A673 (cell line): Measurements from ENCODE around the gene LAMA2. TPM values are rescaled to one million over a fixed set of nuclear protein-coding genes. Genes with fewer than 3 reads are reported as not detected.

Experiments used
- BruUV-seq: library from RNA; stranded (reverse); fragments of 400-500 nt; replicated peaks from 2 replicates; lab custom pipeline; 2021; lab: Mats Ljungman, UMichigan
- CTCF ChIA-PET: fragments of 300-600 bp; sonication (Branson Sonifier 250); formaldehyde crosslinking; loops from one replicate; lab custom pipeline; 2022; ENCODE audit warnings: antibody characterized with exemption; lab: Charles Lee
- POLR2A ChIA-PET: fragments of 300-600 bp; sonication (Branson Sonifier 250); formaldehyde crosslinking; loops from one replicate; lab custom pipeline; 2022; ENCODE audit warnings: antibody characterized with exemption; ENCODE audit not compliant: low non-redundant PET; lab: Charles Lee
- DNase-seq: peaks from one replicate; pipeline ENCODE4 v3.0.0-alpha.2; 2015; ENCODE audit warnings: low spot score
- H3K27ac ChIP-seq: fragments of 200-600 bp; sonication (generic); 2 replicates; pipeline ENCODE4 v1.5.1; 2016; ENCODE audit warnings: mixed run types, low read depth, mild to moderate bottlenecking, mixed read lengths, antibody characterized with exemption, low read length; ENCODE audit not compliant: poor library complexity, severe bottlenecking
- H3K27me3 ChIP-seq: fragments of 200-600 bp; sonication (generic); replicated peaks from 2 replicates; pipeline ENCODE4 v1.6.1; 2017; ENCODE audit warnings: mixed run types, low read depth, mild to moderate bottlenecking, mixed read lengths, antibody characterized with exemption, low read length; ENCODE audit not compliant: insufficient read depth, poor library complexity
- H3K36me3 ChIP-seq: fragments of 200-600 bp; sonication (generic); 2 replicates; pipeline ENCODE4 v1.6.1; 2016; ENCODE audit warnings: mixed run types, mild to moderate bottlenecking, mixed read lengths, antibody characterized with exemption, low read length; ENCODE audit not compliant: insufficient read depth, poor library complexity, severe bottlenecking
- H3K4me1 ChIP-seq: fragments of 200-600 bp; sonication (generic); 2 replicates; pipeline ENCODE4 v1.6.1; 2017; ENCODE audit warnings: mixed run types, mild to moderate bottlenecking, mixed read lengths, antibody characterized with exemption, low read length; ENCODE audit not compliant: insufficient read depth, poor library complexity, severe bottlenecking
- H3K4me3 ChIP-seq: fragments of 200-600 bp; sonication (generic); 2 replicates; pipeline ENCODE4 v1.5.1; 2016; ENCODE audit warnings: low read depth, mixed run types, mild to moderate bottlenecking, mixed read lengths, low read length; ENCODE audit not compliant: poor library complexity, severe bottlenecking
- H3K9me3 ChIP-seq: fragments of 200-600 bp; sonication (generic); 2 replicates; pipeline ENCODE4 v1.6.1; 2016; ENCODE audit warnings: mixed run types, low read depth, mild to moderate bottlenecking, mixed read lengths, antibody characterized with exemption, low read length; ENCODE audit not compliant: poor library complexity, severe bottlenecking
- CTCF ChIP-seq: fragments of 300-800, 200-600 bp; sonication (generic); conservative IDR thresholded peaks from 2 replicates; pipeline ENCODE4 v1.5.1; 2017; ENCODE audit warnings: low read depth, mild to moderate bottlenecking, antibody characterized with exemption, low read length, moderate library complexity, mixed read lengths
- EZH2 ChIP-seq: fragments of 200-600 bp; sonication (generic); IDR thresholded peaks from 2 replicates; pipeline ENCODE4 v1.6.1; 2017; ENCODE audit warnings: borderline replicate concordance, low read depth, mild to moderate bottlenecking, mixed read lengths, antibody characterized with exemption, low read length; ENCODE audit not compliant: poor library complexity, severe bottlenecking
- intact Hi-C: fragments of 100-400 bp; cut with micrococcal nuclease; formaldehyde crosslinking; loops from one replicate; pipeline ENCODE4 v1.10.0; 2022; ENCODE audit not compliant: unreplicated experiment
- total RNA-seq: library from RNA; stranded (reverse); gene quantifications from 2 replicates; pipeline ENCODE4 v1.2.3, GENCODE V29; 2021

Gene LAMA2
- total RNA-seq, 1 experiment from 2014 or later = 2.2 TPM

- Histone ChIP-seq H3K27ac (no peak overlapping the region), H3K9me3 (no peaks in the 10 kb centered on the region), H3K4me3 (no peak overlapping the region), H3K4me1 (peaks cover 4% of the 10 kb centered on the region), H3K36me3 (no peaks in the 10 kb centered on the region), H3K27me3 (no peaks in the 10 kb centered on the region)
- intact Hi-C loops = no loop called here
- CTCF ChIA-PET = no interaction called here
- no TSS peak for BruUV-seq
- POLR2A ChIA-PET = no interaction called here
- DNase-seq = no peak
- TF ChIP-seq EZH2 (no peak), CTCF (no peak)
These were observed 598.8 kb downstream of the LAMA2 start for GRCh38 chr6:129481706-129482105.

- BruUV-seq = no TSS peak
- TF ChIP-seq EZH2 (no peak), CTCF (no peak)
- intact Hi-C loops = no loop called here
- Histone ChIP-seq H3K27me3 (no peaks in the 10 kb centered on the region), H3K4me3 (no peak overlapping the region), H3K9me3 (no peaks in the 10 kb centered on the region), H3K27ac (no peak overlapping the region), H3K4me1 (peaks cover 16% of the 10 kb centered on the region), H3K36me3 (no peaks in the 10 kb centered on the region)
- POLR2A ChIA-PET = no interaction called here
- DNase-seq = peak; percentile 15
- CTCF ChIA-PET = no interaction called here
These were observed 602.8 kb downstream of the LAMA2 start for GRCh38 chr6:129485746-129486145.

- intact Hi-C loops = no loop called here
- no peak overlapping the region for H3K27ac ChIP-seq
- TF ChIP-seq EZH2 = no peak
- TF ChIP-seq CTCF = no peak
- H3K36me3 ChIP-seq = no peaks in the 10 kb centered on the region
- no peak overlapping the region for H3K4me3 ChIP-seq
- no peaks in the 10 kb centered on the region for H3K9me3 ChIP-seq
- ChIA-PET CTCF (no interaction called here), POLR2A (no interaction called here)
- H3K4me1 ChIP-seq = peaks cover 20% of the 10 kb centered on the region
- BruUV-seq = no TSS peak
- peak; percentile 61 for DNase-seq
- no peaks in the 10 kb centered on the region for H3K27me3 ChIP-seq
These were observed 603.4 kb downstream of the LAMA2 start for GRCh38 chr6:129486327-129486726.
